Ovary (tissue), 3 donors: Measurements from ENCODE around the gene USP14.

Experiments
- EP300 ChIP-seq: sonication (generic); formaldehyde crosslinking; IDR thresholded peaks from one replicate; pipeline ENCODE4 v1.6.1; 2017; ENCODE audit warnings: antibody characterized with exemption
- POLR2A ChIP-seq: fragments of 450-650 bp; IDR thresholded peaks from one replicate; pipeline ENCODE4 v1.6.1; 2017; ENCODE audit warnings: antibody characterized with exemption, mild to moderate bottlenecking, moderate library complexity
- TF ChIP-seq, protein P1 (sequence below), 3 donors: fragments of 450-650 bp in 2 of 3; fragments of 200-600 bp in 1 of 3; IDR thresholded peaks; one replicate each; pipeline versions ENCODE4 v1.5.1 to v1.8.0; 2016 to 2022; ENCODE audit warnings: antibody characterized with exemption in 3 of 3, mild to moderate bottlenecking in 1 of 3
- donor health status: DM: no; HTN: no; CAD: no.

DNA sequence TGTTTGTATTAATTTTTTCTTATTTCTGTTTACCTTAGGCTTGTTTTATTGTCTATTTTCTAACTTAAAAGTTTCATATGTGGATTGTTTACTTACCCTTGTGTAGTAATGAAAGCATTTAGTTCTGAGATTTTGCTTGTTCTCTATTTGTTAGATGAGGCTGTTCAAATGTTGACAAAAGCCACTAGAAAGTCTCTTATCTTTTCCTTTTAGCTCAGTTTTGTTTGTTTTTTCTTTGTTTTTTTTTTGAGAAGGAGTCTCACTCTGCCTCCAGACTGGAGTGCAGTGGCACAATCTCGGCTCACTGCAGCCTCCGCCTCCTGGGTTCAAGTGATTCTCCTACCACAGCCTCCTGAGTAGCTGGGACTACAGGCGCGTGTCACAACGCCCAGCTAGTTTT, 30.9 kb downstream of the USP14 start:
- TF ChIP-seq EP300 (no peak), POLR2A (no peak)
- TF ChIP-seq, protein P1, sequence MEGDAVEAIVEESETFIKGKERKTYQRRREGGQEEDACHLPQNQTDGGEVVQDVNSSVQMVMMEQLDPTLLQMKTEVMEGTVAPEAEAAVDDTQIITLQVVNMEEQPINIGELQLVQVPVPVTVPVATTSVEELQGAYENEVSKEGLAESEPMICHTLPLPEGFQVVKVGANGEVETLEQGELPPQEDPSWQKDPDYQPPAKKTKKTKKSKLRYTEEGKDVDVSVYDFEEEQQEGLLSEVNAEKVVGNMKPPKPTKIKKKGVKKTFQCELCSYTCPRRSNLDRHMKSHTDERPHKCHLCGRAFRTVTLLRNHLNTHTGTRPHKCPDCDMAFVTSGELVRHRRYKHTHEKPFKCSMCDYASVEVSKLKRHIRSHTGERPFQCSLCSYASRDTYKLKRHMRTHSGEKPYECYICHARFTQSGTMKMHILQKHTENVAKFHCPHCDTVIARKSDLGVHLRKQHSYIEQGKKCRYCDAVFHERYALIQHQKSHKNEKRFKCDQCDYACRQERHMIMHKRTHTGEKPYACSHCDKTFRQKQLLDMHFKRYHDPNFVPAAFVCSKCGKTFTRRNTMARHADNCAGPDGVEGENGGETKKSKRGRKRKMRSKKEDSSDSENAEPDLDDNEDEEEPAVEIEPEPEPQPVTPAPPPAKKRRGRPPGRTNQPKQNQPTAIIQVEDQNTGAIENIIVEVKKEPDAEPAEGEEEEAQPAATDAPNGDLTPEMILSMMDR (IDR thresholded peaks at IDR 0.05): no peak
